GM04503 (cell line): ENCODE results near the gene KRTAP10-11.
"Not testable (repeated sequence)": the region's sequence is repeated elsewhere in the genome, so short reads cannot be mapped to it uniquely, and the experiment has no call there.

Experiments
- DNase-seq: peaks from one replicate; pipeline ENCODE4 v3.0.0-alpha.2; 2012; ENCODE audit warnings: low read depth

Gene KRTAP10-11

DNA sequence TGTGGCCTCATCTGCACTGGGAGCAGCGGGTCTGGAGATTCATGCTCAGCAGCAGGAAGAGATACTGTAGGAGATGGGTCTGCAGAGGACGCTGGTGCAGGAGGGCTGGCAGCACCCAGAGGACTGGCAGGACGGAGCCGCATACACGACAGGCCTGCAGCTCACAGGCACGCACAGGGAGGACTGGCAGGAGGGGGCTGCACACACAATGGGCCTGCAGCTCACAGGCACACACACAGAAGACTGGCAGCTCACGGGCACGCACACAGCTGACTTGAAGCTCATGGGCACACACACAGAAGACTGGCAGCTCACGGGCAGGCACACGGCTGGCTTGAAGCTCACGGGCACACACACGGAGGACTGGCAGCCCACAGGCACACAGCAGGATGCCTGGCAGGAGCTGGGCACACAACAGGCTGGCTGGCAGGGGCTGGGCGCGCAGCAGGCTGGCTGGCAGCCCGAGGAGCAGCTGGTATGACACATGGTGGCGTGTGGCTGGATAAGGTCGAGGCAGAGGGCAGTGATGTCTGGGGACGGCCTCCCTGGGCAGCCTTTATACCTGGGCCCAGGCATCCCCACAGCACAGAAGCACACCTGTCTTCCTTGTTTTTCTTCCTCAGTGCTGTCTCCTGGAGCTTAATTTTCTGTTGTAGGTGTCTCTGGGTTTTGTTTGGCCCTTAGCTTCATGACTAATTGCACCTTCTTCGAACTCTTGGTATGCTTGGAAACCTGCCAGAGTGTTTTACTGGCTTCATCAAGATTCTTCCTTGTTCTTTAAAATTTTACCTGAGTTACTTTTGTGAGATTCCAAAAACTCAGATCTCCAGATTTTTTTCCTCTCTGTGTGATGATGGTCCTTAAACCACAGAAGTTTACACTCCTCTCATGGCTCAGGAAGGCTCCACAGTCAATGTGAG, 20.4 kb downstream of the KRTAP10-11 start, which contains the start of gene KRTAP12-2:
Gene KRTAP12-2, minus strand, starts transcription at position 527 of the 920 bp plus-strand sequence. Its CDS starts 41 bp downstream, at position 486.
- DNase-seq, result no peak

GRCh38 chr21:44667612-44668011, 21.4 kb downstream of the KRTAP10-11 start:
- DNase-seq, result no peak

DNA sequence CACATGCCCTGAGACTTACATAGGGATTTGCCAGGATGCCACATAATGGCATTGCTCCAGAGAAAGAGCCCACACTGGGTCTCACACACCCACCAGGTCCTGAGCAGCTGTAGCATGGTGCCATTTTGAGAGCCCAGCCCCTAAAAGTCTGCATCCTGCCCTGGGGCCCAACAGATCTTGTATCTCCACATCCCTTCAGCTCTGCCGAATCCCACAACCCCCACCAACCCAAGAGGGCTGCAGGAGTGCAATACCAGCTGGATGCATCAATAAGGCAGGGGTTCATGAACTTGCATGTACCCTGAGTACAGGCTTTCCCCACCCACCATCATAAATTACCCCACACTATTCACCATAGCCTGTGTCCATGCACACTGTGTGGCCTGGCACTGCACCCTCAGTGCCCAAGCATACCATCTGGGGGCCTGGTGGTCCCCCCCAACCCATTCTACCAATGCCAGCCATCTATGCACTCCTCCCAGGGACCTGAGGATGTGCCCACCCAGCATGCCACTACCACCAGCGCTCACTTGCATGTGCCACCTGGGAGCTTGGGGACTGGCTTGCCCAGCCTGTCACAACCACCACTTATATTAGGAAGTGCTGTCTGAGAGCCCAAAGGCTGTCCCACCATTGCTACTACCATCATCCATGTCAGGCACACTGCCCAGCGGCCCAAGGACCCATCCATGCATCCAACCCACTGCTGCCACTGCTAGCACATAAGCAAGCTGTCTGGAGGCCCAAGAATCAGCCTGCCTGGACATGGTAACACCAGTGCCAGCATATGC, 24.6 kb downstream of the KRTAP10-11 start:
- no peak for DNase-seq

- no peak for DNase-seq
Observed at GRCh38 chr21:44671911-44672310, 25.7 kb downstream of the KRTAP10-11 start.

- no peak for DNase-seq
Observed at GRCh38 chr21:44677881-44678280, 31.7 kb downstream of the KRTAP10-11 start.

DNA sequence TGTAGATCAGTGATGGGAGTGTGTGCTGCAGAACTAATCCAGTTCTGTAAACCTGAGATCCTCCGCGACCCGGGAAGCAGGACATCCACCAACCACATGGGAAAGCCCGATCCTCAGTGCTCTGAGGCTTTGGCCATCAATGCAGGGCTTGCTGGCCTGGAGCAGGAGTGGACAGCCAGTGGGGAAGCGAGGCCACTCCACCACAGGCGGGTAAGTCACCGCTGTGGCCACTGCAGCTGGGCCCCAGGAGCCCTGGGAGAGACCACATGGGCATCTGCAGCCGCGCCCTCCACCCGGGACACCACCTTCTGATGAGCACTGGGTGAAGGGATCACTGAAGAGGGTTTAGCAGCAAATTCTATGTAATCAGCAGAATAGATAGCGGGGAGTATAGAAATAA, 34.9 kb downstream of the KRTAP10-11 start:
- DNase-seq, result no peak

DNA sequence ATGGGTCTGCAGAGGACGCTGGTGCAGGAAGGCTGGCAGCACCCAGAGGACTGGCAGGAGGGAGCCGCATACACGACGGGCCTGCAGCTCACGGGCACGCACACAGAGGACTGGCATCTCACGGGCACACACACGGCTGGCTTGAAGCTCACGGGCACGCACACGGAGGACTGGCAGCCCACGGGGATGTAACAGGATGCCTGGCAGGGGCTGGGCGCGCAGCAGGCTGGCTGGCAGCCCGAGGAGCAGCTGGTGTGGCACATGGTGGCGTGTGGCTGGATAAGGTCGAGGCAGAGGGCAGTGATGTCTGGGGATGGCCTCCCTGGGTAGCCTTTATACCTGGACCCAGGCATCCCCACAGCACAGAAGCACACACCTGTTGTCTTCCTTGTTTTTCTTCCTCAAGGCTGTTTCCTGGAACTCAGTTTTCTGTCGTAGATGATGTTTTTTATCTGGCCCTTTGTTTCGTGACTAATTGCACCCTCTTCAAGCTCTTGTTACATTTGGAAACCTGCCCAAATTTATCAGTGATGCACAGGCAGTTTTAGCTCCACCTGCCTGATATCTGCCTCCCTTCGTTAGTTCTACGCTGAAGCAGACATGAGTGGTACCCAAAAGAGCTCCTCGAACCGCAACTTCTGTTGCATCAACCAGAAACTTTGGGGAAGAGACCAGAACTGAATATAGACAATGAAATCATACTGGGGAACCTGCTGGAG, 35.8 kb downstream of the KRTAP10-11 start, which contains the start of gene KRTAP12-1:
Gene KRTAP12-1, minus strand, starts transcription at position 303 of the 719 bp plus-strand sequence. Its CDS starts 40 bp downstream, at position 263.
- DNase-seq, result no peak

- DNase-seq, result no peak
Observed at GRCh38 chr21:44682580-44683151, 36.5 kb downstream of the KRTAP10-11 start.

DNA sequence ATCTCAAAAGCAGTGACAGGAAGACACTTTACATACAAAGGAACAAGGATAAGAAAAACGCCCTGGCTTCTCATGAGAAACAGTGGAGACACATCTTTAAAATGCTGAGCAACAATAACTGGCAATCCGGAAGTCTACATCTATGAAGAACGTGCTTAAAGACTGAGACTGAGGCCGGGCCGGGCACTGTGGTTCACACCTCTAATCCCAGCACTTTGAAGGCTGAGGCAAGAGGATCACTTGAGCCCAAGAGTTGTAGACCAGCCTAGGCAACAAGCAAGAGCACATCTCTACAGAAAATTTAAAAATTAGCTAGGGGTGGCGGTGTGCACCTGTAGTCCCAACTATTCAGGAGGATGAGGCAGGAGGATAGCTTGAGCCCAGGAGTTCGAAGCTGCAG, 37.9 kb downstream of the KRTAP10-11 start:
- no peak for DNase-seq

GRCh38 chr21:44684483-44684882, 38.3 kb downstream of the KRTAP10-11 start:
- DNase-seq, result no peak

GRCh38 chr21:44685050-44685449, 38.8 kb downstream of the KRTAP10-11 start:
- not testable (repeated sequence) for DNase-seq

DNA sequence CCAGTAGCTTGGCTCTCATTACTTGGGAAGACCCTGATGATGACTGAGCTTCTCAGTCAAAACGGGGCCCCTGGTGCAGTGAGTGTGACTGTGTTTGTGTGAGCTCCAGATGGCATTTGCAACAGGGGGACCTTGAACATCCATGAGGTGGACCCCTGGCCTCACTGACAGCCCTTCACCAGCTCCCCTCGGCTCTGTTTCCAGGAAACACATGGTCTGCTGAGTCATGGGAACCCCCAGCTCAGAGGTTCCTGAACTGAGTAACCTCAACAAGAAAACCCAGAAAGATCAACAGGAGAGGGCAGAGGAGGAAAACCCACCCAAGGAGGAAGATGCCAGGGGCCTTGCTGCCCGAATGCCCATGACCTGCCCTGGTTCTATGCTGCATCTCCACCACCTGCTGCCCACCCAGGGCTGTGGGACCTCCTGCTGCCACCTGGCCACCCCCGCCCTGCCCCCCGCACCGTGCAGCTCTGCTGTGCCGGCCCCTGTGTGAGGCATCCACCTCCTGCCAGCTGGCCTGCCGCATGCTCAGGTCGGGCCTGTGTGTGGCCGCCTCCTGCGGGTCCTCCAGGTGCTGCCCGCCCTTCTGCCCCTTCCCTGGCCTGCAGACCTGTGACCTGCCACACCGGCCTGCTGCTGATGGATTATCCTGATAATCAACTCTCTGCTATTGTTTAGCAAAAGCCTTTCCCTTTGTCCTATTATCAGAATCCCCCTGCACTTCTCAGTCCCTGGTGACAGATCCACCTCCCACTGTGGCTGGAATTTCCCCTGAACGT, 40.0 kb downstream of the KRTAP10-11 start:
- DNase-seq, result no peak

DNA sequence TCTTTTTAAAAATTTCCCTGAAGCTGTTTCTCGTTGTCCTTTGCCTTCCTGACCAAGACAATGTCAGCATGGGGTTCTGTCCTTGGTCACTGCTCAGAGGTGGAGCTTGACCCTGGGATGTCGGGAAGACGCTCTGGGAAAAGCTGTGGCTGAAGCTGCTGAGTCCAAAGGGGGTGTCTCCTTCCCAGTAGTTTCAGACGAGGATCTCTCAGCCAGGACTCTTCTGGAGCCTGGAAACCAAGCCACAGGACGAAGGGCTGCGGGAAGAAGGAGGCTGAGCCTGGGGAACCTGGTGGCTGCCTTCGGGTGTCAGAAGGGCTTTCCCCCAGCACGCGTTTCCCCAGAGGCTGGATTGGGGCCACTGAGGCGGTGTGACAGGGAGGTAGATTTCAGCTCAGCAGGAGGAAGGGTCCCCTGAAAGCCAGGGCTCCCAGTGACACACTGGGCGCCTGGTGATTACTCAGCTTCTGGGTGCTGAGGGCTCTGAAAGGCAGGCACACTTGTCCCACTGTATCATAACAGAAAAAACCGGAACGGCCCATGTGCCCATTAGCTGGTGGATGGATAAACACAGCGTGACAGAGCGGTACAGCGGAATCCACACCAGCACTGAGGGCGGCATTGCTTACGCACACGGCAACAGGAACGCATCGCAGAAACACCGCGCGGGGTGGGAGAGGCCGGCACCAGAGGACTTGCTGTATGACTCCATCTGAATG, 40.8 kb downstream of the KRTAP10-11 start:
- no peak for DNase-seq

- DNase-seq, result no peak
Observed at GRCh38 chr21:44687671-44688070, 41.5 kb downstream of the KRTAP10-11 start.

GRCh38 chr21:44689740-44690139, 43.5 kb downstream of the KRTAP10-11 start:
- DNase-seq, result not testable (repeated sequence)

- no peak for DNase-seq
Observed at GRCh38 chr21:44691686-44692085, 45.5 kb downstream of the KRTAP10-11 start.

DNA sequence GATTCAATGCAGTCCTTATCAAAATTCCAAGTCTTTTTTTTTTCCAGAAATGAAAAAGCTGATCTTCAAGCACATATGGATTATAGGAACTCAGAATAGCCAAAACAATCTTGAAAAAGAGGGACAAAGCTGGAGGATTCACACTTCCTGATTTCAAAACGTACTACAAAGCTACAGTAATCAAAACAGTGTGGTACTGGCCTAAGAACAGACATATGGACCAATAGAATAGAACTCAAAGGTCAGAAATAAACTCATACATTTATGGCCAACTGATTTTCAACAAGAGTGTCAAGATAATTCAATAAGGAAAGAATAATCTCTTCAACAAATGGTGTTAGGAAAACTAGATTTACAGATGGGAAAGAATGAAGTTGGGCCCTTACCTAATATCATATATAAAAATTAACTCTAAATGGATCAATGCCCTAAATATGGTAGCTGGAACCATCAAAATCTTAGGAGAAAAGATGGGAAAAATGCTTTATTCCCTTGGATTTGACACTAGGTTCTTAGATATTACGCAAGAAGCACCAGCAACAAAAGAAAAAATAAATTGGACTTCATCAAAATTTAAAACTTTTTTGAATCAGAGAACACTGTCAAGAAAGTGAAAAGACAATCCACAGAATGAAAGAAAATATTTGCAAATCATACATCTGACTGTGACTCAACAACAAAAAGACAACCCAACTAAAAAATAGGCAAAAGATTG, 46.7 kb downstream of the KRTAP10-11 start:
- no peak for DNase-seq

- DNase-seq, result no peak
Observed at GRCh38 chr21:44694776-44695175, 48.6 kb downstream of the KRTAP10-11 start.

DNA sequence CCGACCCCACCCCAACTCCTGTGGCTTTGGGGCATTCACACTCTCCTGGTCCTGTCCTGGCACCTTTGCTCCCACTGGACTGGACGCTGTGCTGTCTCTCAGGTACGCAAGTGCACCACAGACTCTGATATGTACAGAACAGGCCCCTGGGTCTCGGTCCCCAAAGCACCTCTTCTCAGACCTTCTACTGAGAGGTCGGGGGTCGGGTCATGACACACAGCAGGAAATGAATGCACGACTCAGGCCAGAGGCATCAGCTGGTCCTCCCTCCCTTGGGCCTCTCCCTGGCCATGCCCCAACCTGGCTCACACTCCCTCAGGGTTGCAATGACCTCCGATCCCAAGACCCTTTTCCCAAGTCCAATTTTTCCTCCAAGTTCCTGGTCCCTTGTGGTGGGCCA, 49.0 kb downstream of the KRTAP10-11 start:
- DNase-seq, result no peak

DNA sequence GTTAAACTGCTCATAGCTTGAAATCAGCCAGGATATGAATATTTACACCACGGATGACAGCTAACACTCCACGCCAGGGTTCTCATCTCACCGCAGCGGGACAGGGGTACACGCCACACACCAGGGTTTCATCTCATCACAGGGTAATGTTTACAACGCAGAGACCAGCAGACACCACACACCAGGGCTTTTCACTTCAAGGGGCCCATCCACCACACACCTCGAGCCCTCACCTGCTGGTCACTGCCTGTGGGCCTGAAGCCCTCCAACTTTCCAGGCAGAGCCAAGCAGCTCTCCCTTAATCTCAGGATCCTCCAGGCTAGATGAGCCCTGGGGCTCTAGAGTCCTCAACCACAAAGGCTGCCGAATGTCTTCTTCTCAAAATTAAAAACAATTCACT, 49.4 kb downstream of the KRTAP10-11 start:
- DNase-seq, result no peak
